GM06990 (cell line): Measurements from ENCODE around the gene ADCK2.

ENCODE experiments used
- DNase-seq: peaks from one replicate; pipeline ENCODE4 v3.0.0-alpha.2; 2011; ENCODE audit not compliant: insufficient read length; ENCODE audit errors: extremely low read depth
- H3K27me3 ChIP-seq: replicated peaks from 2 replicates; pipeline ENCODE4 v1.6.0; 2011; ENCODE audit warnings: low read length; ENCODE audit not compliant: control insufficient read depth, insufficient read depth
- H3K36me3 ChIP-seq: 2 replicates; pipeline ENCODE4 v1.5.1; 2011; ENCODE audit warnings: low read length; ENCODE audit not compliant: control insufficient read depth, insufficient read depth
- H3K4me3 ChIP-seq: replicated peaks from 2 replicates; pipeline ENCODE4 v1.5.1; 2011; ENCODE audit warnings: low read depth, mild to moderate bottlenecking, control low read depth, low read length
- CTCF ChIP-seq: IDR thresholded peaks from 2 replicates; pipeline ENCODE4 v1.5.1; 2011; ENCODE audit warnings: low read length, control low read depth, mild to moderate bottlenecking, inconsistent platforms; ENCODE audit not compliant: insufficient read depth, poor library complexity, severe bottlenecking

The ADCK2 gene

GRCh38 chr7:140631021-140631420 lies 41.7 kb upstream of the ADCK2 start:
- TF ChIP-seq CTCF: no peak
- Histone ChIP-seq H3K4me3 (no peak overlapping the region), H3K36me3 (no peaks in the 10 kb centered on the region), H3K27me3 (no peaks in the 10 kb centered on the region; the same call in none of the 2 replicates)
- DNase-seq: no peak

GRCh38 chr7:140631602-140632001 lies 41.1 kb upstream of the ADCK2 start:
- H3K4me3 ChIP-seq: no peak overlapping the region
- H3K36me3 ChIP-seq: no peaks in the 10 kb centered on the region
- DNase-seq: no peak
- TF ChIP-seq CTCF: no peak
- no peaks in the 10 kb centered on the region; the same call in 1 of the 2 replicates for H3K27me3 ChIP-seq

GRCh38 chr7:140635345-140635744 lies 37.4 kb upstream of the ADCK2 start:
- H3K36me3 ChIP-seq: no peaks in the 10 kb centered on the region
- no peak for TF ChIP-seq CTCF
- peaks cover 5% of the 10 kb centered on the region for H3K27me3 ChIP-seq
- H3K4me3 ChIP-seq: no peak overlapping the region
- no peak for DNase-seq

GRCh38 chr7:140635816-140636215 lies 36.9 kb upstream of the ADCK2 start:
- H3K36me3 ChIP-seq: no peaks in the 10 kb centered on the region
- no peak for DNase-seq
- peaks cover 5% of the 10 kb centered on the region for H3K27me3 ChIP-seq
- H3K4me3 ChIP-seq: no peak overlapping the region
- no peak for TF ChIP-seq CTCF

GRCh38 chr7:140637400-140637799 lies 35.3 kb upstream of the ADCK2 start:
- no peaks in the 10 kb centered on the region for H3K36me3 ChIP-seq
- TF ChIP-seq CTCF: no peak
- H3K4me3 ChIP-seq: no peak overlapping the region
- no peak for DNase-seq
- peaks cover 5% of the 10 kb centered on the region for H3K27me3 ChIP-seq

GRCh38 chr7:140638173-140638791 lies 34.5 kb upstream of the ADCK2 start:
- Histone ChIP-seq H3K4me3 (no peak overlapping the region), H3K36me3 (no peaks in the 10 kb centered on the region), H3K27me3 (peaks cover 5% of the 10 kb centered on the region)
- TF ChIP-seq CTCF: no peak
- DNase-seq: no peak
